ENCODE data around the gene PCDHA1. TPM values are rescaled to one million over a fixed set of nuclear protein-coding genes. Genes with fewer than 3 reads are reported as not detected.

PCDHA1 gene
- total RNA-seq, 2 experiments from 2014 or later: not detected

DNA sequence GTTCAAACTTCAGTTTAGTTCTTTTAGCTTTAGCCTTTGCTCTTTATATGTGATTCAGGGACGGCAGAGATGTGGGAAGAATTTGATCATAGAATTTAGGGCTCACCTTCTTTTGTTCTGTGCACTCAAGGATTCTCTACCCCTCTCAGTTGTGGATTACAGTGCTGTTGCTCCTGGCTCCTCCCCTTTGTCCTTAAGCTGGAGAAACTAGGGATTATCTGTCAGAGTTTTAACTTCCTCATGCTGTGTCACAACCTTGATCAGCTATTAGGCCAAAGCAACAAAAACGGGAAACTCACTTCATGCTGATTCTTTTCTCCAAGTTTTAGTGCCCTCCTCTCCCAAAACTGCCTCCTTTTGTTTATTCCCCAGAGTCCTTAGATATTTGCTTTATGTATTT is 167.3 kb downstream of the PCDHA1 start:
- H3K9me3 Mint-ChIP-seq (ENCODE audit: low read depth): peaks cover 8% of the 10 kb centered on the region
- H3K36me3 Mint-ChIP-seq: no peaks in the 10 kb centered on the region
- DNase-seq (no peak), ATAC-seq (no peak)
- no peaks in the 10 kb centered on the region for H3K4me1 Mint-ChIP-seq
- CTCF ChIA-PET: no interaction called here
- H3K27me3 Mint-ChIP-seq: no peaks in the 10 kb centered on the region
- H3K27ac Mint-ChIP-seq: no peak overlapping the region
- no peak overlapping the region for H3K4me3 Mint-ChIP-seq

DNA sequence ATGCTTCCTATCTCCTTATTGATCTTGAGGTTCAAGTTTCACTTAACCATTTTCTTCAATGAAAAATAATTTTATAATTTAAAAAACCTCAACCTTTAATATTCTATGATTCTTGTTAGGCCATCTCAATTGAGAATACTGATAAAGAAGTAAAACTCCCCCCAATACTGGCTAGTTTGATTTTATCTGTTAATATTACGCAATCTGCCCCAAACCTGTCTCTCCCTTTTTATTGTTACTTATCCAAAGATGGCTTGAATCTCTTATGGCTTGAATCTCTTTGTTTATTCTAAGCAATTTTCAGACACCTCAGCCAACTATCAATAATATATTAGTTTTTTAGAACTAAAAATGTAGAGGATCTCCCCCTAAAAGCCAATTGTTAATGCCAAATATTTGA is 176.2 kb downstream of the PCDHA1 start:
- no peak for ATAC-seq
- Mint-ChIP-seq H3K4me3 (no peak overlapping the region), H3K27me3 (peaks cover 27% of the 10 kb centered on the region), H3K9me3 (ENCODE audit: low read depth) (no peaks in the 10 kb centered on the region), H3K36me3 (no peaks in the 10 kb centered on the region), H3K4me1 (no peaks in the 10 kb centered on the region), H3K27ac (no peak overlapping the region)
- DNase-seq: no peak
- CTCF ChIA-PET: no interaction called here

DNA sequence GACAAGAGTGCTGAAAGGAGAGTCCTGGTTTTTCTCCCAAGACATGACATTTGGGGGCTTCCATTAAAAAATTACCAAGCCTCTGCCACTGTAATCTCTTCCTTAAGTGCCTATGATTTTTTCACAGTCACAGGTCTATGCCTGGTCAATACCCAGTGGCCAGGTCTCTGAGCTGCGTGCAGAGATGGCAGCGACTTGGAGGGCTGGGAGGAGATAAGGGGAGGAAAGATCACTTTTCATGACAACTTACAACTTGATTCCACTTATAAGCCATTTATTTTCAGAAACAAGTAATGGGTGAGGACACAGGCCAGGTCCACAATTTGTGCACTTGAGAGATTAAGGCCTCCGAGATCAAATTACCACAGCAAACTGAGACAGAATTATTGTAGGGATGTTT is 178.4 kb downstream of the PCDHA1 start:
- Mint-ChIP-seq H3K9me3 (ENCODE audit: low read depth) (no peaks in the 10 kb centered on the region), H3K36me3 (no peaks in the 10 kb centered on the region), H3K27ac (no peak overlapping the region), H3K27me3 (peaks cover 32% of the 10 kb centered on the region), H3K4me1 (no peaks in the 10 kb centered on the region), H3K4me3 (no peak overlapping the region)
- DNase-seq: no peak
- ATAC-seq: no peak
- CTCF ChIA-PET: no interaction called here

- CTCF ChIA-PET: no interaction called here
- no peak overlapping the region for H3K27ac Mint-ChIP-seq
- ATAC-seq (no peak), DNase-seq (no peak)
- peaks cover 32% of the 10 kb centered on the region for H3K27me3 Mint-ChIP-seq
- no peaks in the 10 kb centered on the region for H3K36me3 Mint-ChIP-seq
- no peak overlapping the region for H3K4me3 Mint-ChIP-seq
- H3K9me3 Mint-ChIP-seq (ENCODE audit: low read depth): no peaks in the 10 kb centered on the region
- no peaks in the 10 kb centered on the region for H3K4me1 Mint-ChIP-seq
Measured at GRCh38 chr5:140965905-140966292, 180.0 kb downstream of the PCDHA1 start.

GRCh38 chr5:140966293-140967225 is 180.6 kb downstream of the PCDHA1 start, which contains the start of gene PCDHAC2:
Gene PCDHAC2, plus strand, starts transcription at chr5:140966476. Its CDS starts 291 bp downstream, at chr5:140966767.
- DNase-seq: no peak
- no peaks in the 10 kb centered on the region for H3K36me3 Mint-ChIP-seq
- H3K27me3 Mint-ChIP-seq: peaks cover 32% of the 10 kb centered on the region
- H3K27ac Mint-ChIP-seq: no peak within 1 kb of the TSS
- H3K4me1 Mint-ChIP-seq: no peaks in the 10 kb centered on the region
- no peaks in the 10 kb centered on the region for H3K9me3 Mint-ChIP-seq (ENCODE audit: low read depth)
- CTCF ChIA-PET: no interaction called here
- ATAC-seq: no peak
- no peak within 1 kb of the TSS for H3K4me3 Mint-ChIP-seq

DNA sequence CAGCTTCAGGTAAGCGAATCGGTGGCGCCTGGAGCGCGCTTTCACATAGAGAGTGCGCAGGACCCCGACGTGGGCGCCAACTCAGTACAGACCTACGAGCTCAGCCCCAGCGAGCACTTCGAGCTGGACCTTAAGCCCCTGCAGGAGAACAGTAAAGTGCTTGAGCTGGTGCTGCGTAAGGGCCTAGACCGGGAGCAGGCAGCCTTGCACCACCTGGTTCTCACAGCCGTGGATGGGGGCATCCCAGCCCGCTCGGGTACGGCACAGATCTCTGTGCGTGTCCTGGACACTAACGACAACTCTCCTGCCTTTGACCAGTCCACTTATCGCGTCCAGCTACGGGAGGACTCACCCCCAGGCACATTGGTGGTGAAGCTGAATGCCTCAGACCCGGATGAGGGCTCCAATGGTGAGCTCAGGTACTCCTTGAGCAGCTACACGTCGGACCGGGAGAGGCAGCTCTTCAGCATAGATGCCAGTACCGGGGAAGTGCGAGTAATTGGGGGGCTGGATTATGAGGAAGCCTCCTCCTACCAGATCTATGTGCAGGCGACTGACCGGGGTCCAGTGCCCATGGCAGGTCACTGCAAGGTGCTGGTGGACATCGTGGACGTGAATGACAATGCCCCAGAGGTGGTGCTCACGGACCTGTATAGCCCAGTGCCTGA is 181.4 kb downstream of the PCDHA1 start:
- Mint-ChIP-seq H3K27ac (no peak overlapping the region), H3K4me3 (no peak overlapping the region), H3K36me3 (no peaks in the 10 kb centered on the region), H3K4me1 (no peaks in the 10 kb centered on the region), H3K9me3 (ENCODE audit: low read depth) (no peaks in the 10 kb centered on the region), H3K27me3 (peaks cover 32% of the 10 kb centered on the region)
- ATAC-seq: no peak
- CTCF ChIA-PET: no interaction called here
- DNase-seq: no peak

- no peak overlapping the region for H3K4me3 Mint-ChIP-seq
- H3K27ac Mint-ChIP-seq: no peak overlapping the region
- CTCF ChIA-PET: no interaction called here
- H3K4me1 Mint-ChIP-seq: no peaks in the 10 kb centered on the region
- no peaks in the 10 kb centered on the region for H3K36me3 Mint-ChIP-seq
- ATAC-seq: no peak
- peaks cover 26% of the 10 kb centered on the region for H3K27me3 Mint-ChIP-seq
- DNase-seq: no peak
- no peaks in the 10 kb centered on the region for H3K9me3 Mint-ChIP-seq (ENCODE audit: low read depth)
Measured at GRCh38 chr5:140969880-140970279, 183.9 kb downstream of the PCDHA1 start.

GRCh38 chr5:140973550-140973949 is 187.6 kb downstream of the PCDHA1 start:
- H3K27me3 Mint-ChIP-seq: no peaks in the 10 kb centered on the region
- CTCF ChIA-PET: no interaction called here
- no peak overlapping the region for H3K4me3 Mint-ChIP-seq

DNA sequence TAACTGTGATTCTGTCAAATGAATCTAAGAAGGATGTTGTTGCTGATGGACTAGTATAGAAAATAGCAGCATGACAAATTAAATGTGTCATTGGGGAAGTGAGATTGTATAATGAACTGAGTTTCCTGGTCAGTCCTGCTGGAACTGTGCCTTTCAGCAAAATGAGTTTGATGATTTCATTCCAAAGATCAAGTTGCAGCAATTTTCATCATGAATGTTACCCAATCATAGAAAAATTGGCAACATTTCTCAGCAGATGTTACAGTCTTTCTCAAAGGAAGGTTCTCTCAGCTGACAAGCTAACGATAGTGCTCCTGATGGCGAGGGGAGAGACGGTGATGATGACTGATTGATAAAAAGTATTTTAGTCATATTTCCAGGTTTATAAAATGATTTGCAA is 191.1 kb downstream of the PCDHA1 start:
- no peaks in the 10 kb centered on the region for H3K36me3 Mint-ChIP-seq
- CTCF ChIA-PET: no interaction called here
- DNase-seq (no peak), ATAC-seq (no peak)
- no peaks in the 10 kb centered on the region for H3K27me3 Mint-ChIP-seq
- H3K9me3 Mint-ChIP-seq (ENCODE audit: low read depth): no peaks in the 10 kb centered on the region
- no peak overlapping the region for H3K27ac Mint-ChIP-seq
- no peaks in the 10 kb centered on the region for H3K4me1 Mint-ChIP-seq
- no peak overlapping the region for H3K4me3 Mint-ChIP-seq

More at GRCh38 chr5:140973550-140973949, 187.6 kb downstream of the PCDHA1 start:
- H3K4me1 Mint-ChIP-seq: no peaks in the 10 kb centered on the region
- no peaks in the 10 kb centered on the region for H3K36me3 Mint-ChIP-seq
- no peak overlapping the region for H3K27ac Mint-ChIP-seq
- H3K9me3 Mint-ChIP-seq (ENCODE audit: low read depth): no peaks in the 10 kb centered on the region
- ATAC-seq (no peak), DNase-seq (no peak)

- CTCF ChIA-PET: no interaction called here
- H3K4me3 Mint-ChIP-seq: no peak overlapping the region
- no peaks in the 10 kb centered on the region for H3K27me3 Mint-ChIP-seq
- no peaks in the 10 kb centered on the region for H3K4me1 Mint-ChIP-seq
- ATAC-seq: no peak
- no peaks in the 10 kb centered on the region for H3K9me3 Mint-ChIP-seq (ENCODE audit: low read depth)
- no peak for DNase-seq
- H3K36me3 Mint-ChIP-seq: no peaks in the 10 kb centered on the region
- H3K27ac Mint-ChIP-seq: no peak overlapping the region
Measured at GRCh38 chr5:140978260-140978659, 192.3 kb downstream of the PCDHA1 start.

DNA sequence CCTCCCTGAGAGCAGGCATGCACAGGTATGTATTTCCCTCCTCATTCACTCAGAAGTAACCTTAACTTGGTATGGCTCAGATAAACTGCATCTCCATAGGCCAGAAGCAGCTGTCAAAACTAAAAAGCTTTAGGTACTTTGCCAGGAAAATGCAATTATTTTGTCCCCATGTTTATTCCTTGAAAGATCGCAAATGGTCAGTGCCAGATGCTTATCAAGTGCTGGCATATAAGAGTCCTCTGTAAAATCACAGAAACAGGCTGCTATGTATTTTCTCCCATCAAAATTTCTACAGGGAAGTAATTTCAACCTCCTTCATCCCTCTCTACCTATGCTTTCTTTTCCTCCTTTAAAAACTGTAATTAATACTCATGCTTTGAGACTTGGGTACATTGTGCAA is 193.0 kb downstream of the PCDHA1 start:
- no peak for ATAC-seq
- CTCF ChIA-PET: no interaction called here
- Mint-ChIP-seq H3K9me3 (ENCODE audit: low read depth) (no peaks in the 10 kb centered on the region), H3K27ac (no peak overlapping the region), H3K36me3 (no peaks in the 10 kb centered on the region), H3K4me1 (no peaks in the 10 kb centered on the region), H3K27me3 (no peaks in the 10 kb centered on the region), H3K4me3 (no peak overlapping the region)
- no peak for DNase-seq

- H3K27ac Mint-ChIP-seq: no peak overlapping the region
- H3K4me1 Mint-ChIP-seq: no peaks in the 10 kb centered on the region
- CTCF ChIA-PET: no interaction called here
- DNase-seq (no peak), ATAC-seq (no peak)
- H3K9me3 Mint-ChIP-seq (ENCODE audit: low read depth): no peaks in the 10 kb centered on the region
- no peaks in the 10 kb centered on the region for H3K36me3 Mint-ChIP-seq
- no peak overlapping the region for H3K4me3 Mint-ChIP-seq
- H3K27me3 Mint-ChIP-seq: no peaks in the 10 kb centered on the region
Measured at GRCh38 chr5:140982083-140982716, 196.3 kb downstream of the PCDHA1 start.

- no peak overlapping the region for H3K4me3 Mint-ChIP-seq
- no peaks in the 10 kb centered on the region for H3K9me3 Mint-ChIP-seq (ENCODE audit: low read depth)
- no peaks in the 10 kb centered on the region for H3K4me1 Mint-ChIP-seq
- H3K27ac Mint-ChIP-seq: no peak overlapping the region
- CTCF ChIA-PET: no interaction called here
- H3K27me3 Mint-ChIP-seq: no peaks in the 10 kb centered on the region
- ATAC-seq: no peak
- no peaks in the 10 kb centered on the region for H3K36me3 Mint-ChIP-seq
- no peak for DNase-seq
Measured at GRCh38 chr5:140986117-140986521, 200.2 kb downstream of the PCDHA1 start.

- Mint-ChIP-seq H3K9me3 (ENCODE audit: low read depth) (no peaks in the 10 kb centered on the region), H3K27me3 (no peaks in the 10 kb centered on the region)
Measured at GRCh38 chr5:140988100-140988499, 202.2 kb downstream of the PCDHA1 start.

More at GRCh38 chr5:140988100-140988499, 202.2 kb downstream of the PCDHA1 start:
- Mint-ChIP-seq H3K36me3 (no peaks in the 10 kb centered on the region), H3K4me3 (no peak overlapping the region), H3K4me1 (no peaks in the 10 kb centered on the region), H3K27ac (no peak overlapping the region)
- ATAC-seq (no peak), DNase-seq (no peak)
- CTCF ChIA-PET: no interaction called here
